ENCODE results near the gene FAM221A. TPM values are rescaled to one million over a fixed set of nuclear protein-coding genes. Genes with fewer than 3 reads are reported as not detected.

The FAM221A gene
- total RNA-seq, 1 donor from 2014 or later = 11.1 TPM

DNA sequence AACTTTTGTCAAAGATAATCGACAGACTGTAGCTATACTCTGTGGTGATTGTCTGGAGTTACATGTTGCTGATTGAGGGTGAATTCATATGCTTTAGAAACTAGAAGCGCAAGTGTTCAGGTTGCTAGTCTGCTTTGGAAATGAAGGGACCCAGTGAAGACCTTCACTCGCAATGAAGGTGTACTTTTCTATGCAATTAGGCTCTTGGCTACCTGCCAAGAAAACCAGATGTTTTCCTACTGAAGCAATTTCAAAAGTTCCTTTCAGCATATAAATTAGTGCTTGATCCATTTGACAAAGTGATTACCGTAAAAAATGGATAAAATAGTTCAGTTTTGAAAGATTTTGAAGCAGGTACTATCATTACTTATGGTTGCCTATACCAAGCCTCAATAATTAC, 20.0 kb downstream of the FAM221A start:
- DNase-seq (ENCODE audit: low read depth, low spot score) = no peak
- TF ChIP-seq, protein P1, sequence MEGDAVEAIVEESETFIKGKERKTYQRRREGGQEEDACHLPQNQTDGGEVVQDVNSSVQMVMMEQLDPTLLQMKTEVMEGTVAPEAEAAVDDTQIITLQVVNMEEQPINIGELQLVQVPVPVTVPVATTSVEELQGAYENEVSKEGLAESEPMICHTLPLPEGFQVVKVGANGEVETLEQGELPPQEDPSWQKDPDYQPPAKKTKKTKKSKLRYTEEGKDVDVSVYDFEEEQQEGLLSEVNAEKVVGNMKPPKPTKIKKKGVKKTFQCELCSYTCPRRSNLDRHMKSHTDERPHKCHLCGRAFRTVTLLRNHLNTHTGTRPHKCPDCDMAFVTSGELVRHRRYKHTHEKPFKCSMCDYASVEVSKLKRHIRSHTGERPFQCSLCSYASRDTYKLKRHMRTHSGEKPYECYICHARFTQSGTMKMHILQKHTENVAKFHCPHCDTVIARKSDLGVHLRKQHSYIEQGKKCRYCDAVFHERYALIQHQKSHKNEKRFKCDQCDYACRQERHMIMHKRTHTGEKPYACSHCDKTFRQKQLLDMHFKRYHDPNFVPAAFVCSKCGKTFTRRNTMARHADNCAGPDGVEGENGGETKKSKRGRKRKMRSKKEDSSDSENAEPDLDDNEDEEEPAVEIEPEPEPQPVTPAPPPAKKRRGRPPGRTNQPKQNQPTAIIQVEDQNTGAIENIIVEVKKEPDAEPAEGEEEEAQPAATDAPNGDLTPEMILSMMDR (conservative IDR thresholded peaks at IDR 0.05) = no peak
- Mint-ChIP-seq H3K27me3 (ENCODE audit: low read depth) (no peaks in the 10 kb centered on the region), H3K27ac (ENCODE audit: unreplicated experiment) (no peak overlapping the region), H3K4me3 (no peak overlapping the region), H3K36me3 (ENCODE audit: low read depth) (peaks cover 26% of the 10 kb centered on the region), H3K9me3 (peaks cover 7% of the 10 kb centered on the region), H3K4me1 (no peaks in the 10 kb centered on the region)

- Mint-ChIP-seq H3K27me3 (ENCODE audit: low read depth) (no peaks in the 10 kb centered on the region), H3K4me3 (no peak overlapping the region), H3K27ac (ENCODE audit: unreplicated experiment) (no peak overlapping the region), H3K36me3 (ENCODE audit: low read depth) (peaks cover 29% of the 10 kb centered on the region), H3K4me1 (no peaks in the 10 kb centered on the region), H3K9me3 (peaks cover 18% of the 10 kb centered on the region)
- DNase-seq (ENCODE audit: low read depth, low spot score) = no peak
- TF ChIP-seq, protein P1 (conservative IDR thresholded peaks at IDR 0.05) = no peak
Measured at GRCh38 chr7:23709081-23709750, 29.2 kb downstream of the FAM221A start.

DNA sequence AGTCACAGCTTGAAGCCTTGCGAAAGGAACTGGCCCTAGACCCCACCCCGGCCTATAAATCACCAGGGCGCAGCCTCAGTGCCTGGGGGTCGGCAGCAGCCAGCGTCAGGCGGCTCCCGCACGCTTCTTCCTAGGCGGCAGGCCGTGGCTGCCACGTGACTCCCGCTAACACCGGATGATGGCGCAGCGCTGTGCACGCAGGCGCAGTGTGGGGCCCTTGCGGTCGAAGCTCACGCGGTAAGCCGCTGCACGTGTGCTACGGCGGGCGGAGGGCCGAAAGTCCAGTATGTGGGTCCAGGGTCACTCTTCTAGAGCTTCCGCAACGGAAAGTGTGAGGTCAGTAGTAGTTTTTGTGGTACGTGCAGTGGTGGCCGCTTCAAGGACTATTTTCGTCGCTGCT, 30.0 kb downstream of the FAM221A start, which contains the start of gene STK31:
TSS of gene STK31 (plus strand) at position 220 of the 400 bp plus-strand sequence. CDS start at position 287, 67 bp downstream.
- TF ChIP-seq, protein P1 (conservative IDR thresholded peaks at IDR 0.05) = no peak
- H3K4me1 Mint-ChIP-seq = no peaks in the 10 kb centered on the region
- H3K9me3 Mint-ChIP-seq = peaks cover 11% of the 10 kb centered on the region
- no peaks in the 10 kb centered on the region for H3K27me3 Mint-ChIP-seq (ENCODE audit: low read depth)
- H3K36me3 Mint-ChIP-seq (ENCODE audit: low read depth) = peaks cover 21% of the 10 kb centered on the region
- H3K27ac Mint-ChIP-seq (ENCODE audit: unreplicated experiment) = no peak within 1 kb of the TSS
- H3K4me3 Mint-ChIP-seq = no peak within 1 kb of the TSS
- no peak for DNase-seq (ENCODE audit: low read depth, low spot score)

DNA sequence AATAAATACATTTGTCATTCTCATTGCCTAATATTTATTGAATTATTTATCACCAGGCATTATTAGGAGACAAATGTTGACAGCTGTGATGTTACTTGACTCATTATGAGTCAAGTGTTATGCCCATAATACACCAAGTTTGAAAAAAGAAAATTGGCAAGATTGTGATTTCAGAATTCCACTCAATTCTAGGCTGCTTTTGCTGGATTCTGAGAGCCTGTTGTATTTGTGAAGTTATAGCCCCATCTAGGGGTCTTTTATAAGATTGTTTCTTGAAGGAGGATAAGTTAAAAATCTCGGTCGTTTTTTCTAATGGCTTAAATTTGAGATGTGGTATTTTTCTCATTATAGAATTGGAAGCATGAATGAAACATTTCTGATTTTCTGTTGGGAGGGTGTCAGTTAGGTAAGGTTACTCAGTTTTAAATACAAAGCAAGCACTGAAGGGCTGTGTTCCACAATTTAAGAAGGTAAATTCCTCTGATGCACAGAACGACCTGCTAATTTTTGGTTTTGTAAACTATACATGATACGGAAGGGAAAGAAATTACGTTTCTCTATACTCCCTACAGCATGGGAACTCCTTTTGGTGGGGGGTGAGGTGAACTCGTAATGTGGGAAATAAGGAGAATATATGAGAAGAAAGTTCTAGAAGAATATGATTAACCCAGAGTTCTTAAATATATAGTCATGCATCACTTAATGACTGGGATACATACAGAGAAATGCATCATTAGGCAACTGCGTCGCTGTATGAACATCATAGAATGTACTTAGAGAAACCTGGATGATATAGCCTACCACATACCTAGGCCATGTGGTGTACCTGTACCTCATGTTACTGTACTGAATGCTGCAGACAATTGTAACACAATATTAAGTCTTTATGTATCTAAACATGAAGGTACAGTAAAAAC, 32.6 kb downstream of the FAM221A start:
- Mint-ChIP-seq H3K27me3 (ENCODE audit: low read depth) (no peaks in the 10 kb centered on the region), H3K27ac (ENCODE audit: unreplicated experiment) (no peak overlapping the region), H3K9me3 (no peaks in the 10 kb centered on the region), H3K4me1 (no peaks in the 10 kb centered on the region), H3K36me3 (ENCODE audit: low read depth) (peaks cover 5% of the 10 kb centered on the region), H3K4me3 (no peak overlapping the region)
- TF ChIP-seq, protein P1 (conservative IDR thresholded peaks at IDR 0.05) = peak; percentile 85
- no peak for DNase-seq (ENCODE audit: low read depth, low spot score)

DNA sequence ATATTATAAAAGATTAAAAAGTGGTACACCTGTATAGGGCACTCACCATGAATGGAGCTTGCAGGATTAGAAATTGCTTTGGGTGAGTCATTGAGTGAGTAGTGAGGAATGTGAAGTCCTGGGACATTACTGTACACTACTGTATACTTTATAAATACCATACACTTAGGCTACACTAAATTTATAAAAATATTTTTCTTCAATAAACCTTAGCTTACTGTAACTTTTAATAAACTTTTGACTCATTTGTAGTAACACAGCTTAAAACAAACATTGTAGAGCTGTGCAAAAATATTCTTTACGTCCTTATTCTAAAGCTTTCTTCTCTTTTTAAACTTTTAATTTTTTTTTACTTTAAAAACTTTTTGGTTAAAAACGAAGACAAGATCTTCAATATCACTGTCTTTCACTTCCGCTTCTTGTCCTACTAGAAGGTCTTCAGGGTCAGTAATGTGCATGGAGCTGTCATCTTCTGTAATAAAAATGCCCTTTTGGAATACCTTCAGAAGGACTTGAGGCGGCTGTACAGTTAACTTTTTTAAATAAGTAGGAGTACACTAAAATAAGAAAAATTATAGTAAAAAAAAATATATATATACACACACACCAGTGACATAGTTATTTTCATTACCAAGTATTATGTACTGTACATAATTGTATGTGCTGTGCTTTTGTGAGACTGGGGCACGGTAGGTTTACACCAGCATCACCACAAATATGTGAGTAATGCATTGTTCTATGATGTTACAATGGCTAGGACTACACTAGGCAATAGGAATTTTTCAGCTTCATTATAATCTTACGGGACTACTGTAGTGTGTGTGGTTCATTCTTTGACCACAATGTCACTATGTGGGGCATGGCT, 33.5 kb downstream of the FAM221A start:
- TF ChIP-seq, protein P1 (conservative IDR thresholded peaks at IDR 0.05) = no peak
- H3K27me3 Mint-ChIP-seq (ENCODE audit: low read depth) = no peaks in the 10 kb centered on the region
- no peak for DNase-seq (ENCODE audit: low read depth, low spot score)
- no peak overlapping the region for H3K4me3 Mint-ChIP-seq
- H3K36me3 Mint-ChIP-seq (ENCODE audit: low read depth) = peaks cover 3% of the 10 kb centered on the region
- no peaks in the 10 kb centered on the region for H3K9me3 Mint-ChIP-seq
- H3K4me1 Mint-ChIP-seq = no peaks in the 10 kb centered on the region
- no peak overlapping the region for H3K27ac Mint-ChIP-seq (ENCODE audit: unreplicated experiment)

Data from neural crest cell (in vitro differentiated cells).